HCT116 (cell line): ENCODE results near the gene WRAP53. TPM values are rescaled to one million over a fixed set of nuclear protein-coding genes. Genes with fewer than 3 reads are reported as not detected.

Source experiments
- ATAC-seq: fragments of 200-7000 bp; cut with Tn5 transposase; 2 replicates; pipeline ENCODE4 v1.9.1; 2020; ENCODE audit warnings: mild to moderate bottlenecking, moderate library complexity
- BruUV-seq: library from RNA; stranded (reverse); fragments of 400-500 nt; replicated peaks from 2 replicates; lab custom pipeline; 2021; lab: Mats Ljungman, UMichigan
- CTCF ChIA-PET: fragments of 300-600 bp; sonication (Branson Sonifier 250); formaldehyde crosslinking; loops from one replicate; lab custom pipeline; 2021; ENCODE audit warnings: antibody characterized with exemption; lab: Charles Lee
- POLR2A ChIA-PET: fragments of 300-600, 350-600 bp; sonication (Branson Sonifier 250); formaldehyde crosslinking; loops from one replicate; lab custom pipeline; 2021; ENCODE audit warnings: antibody characterized with exemption; lab: Charles Lee
- RAD21 ChIA-PET, 2 experiments: fragments of 300-600 bp; sonication (Branson Sonifier 250); formaldehyde crosslinking; loops; one replicate each; lab custom pipeline; 2023; ENCODE audit warnings: low total read pairs in 2 of 2; ENCODE audit not compliant: uncharacterized antibody in 2 of 2, unreplicated experiment in 2 of 2, low non-redundant PET in 1 of 2; lab: Charles Lee
- DNase-seq: peaks from one replicate; pipeline ENCODE4 v3.0.0-alpha.2; 2010; ENCODE audit warnings: low read depth, low spot score
- H2AFZ ChIP-seq: fragments of 200-600 bp; shearing (Covaris generic), sonication (generic); 2 replicates; pipeline ENCODE4 v1.6.1; 2017; ENCODE audit warnings: low read depth, mixed run types, mixed read lengths, antibody characterized with exemption, low read length; ENCODE audit not compliant: poor library complexity, severe bottlenecking
- H3K27ac ChIP-seq: 2 replicates; pipeline ENCODE4 v1.5.1; 2012; ENCODE audit warnings: low read depth, low read length
- H3K27me3 ChIP-seq: fragments of 200-600 bp; sonication (generic); 2 replicates; pipeline ENCODE4 v1.6.1; 2016; ENCODE audit warnings: mixed run types, low read length, mixed read lengths; ENCODE audit not compliant: insufficient read depth
- H3K36me3 ChIP-seq, 2 experiments: fragments of 200-500 bp in 1 of 2; fragments of 200-600 bp in 1 of 2; sonication (Bioruptor generic) in 1 of 2; sonication (generic) in 1 of 2; 2 replicates each; pipeline versions ENCODE4 v1.5.1 to v1.6.1; 2014 to 2016; ENCODE audit warnings: low read length in 2 of 2, inconsistent platforms in 1 of 2, mixed read lengths in 1 of 2, mixed run types in 1 of 2; ENCODE audit not compliant: insufficient read depth in 2 of 2, control insufficient read depth in 1 of 2
- H3K4me1 ChIP-seq, 2 experiments: fragments of 200-600 bp in 1 of 2; sonication (generic) in 1 of 2; 2 replicates each; pipeline versions ENCODE4 v1.5.1 to v1.6.1; 2012 to 2017; ENCODE audit warnings: low read length in 2 of 2, inconsistent platforms in 1 of 2, mild to moderate bottlenecking in 1 of 2, mixed read lengths in 1 of 2, mixed run types in 1 of 2, moderate library complexity in 1 of 2; ENCODE audit not compliant: insufficient read depth in 2 of 2, control insufficient read depth in 1 of 2
- H3K4me2 ChIP-seq: fragments of 200-600 bp; sonication (generic); 2 replicates; pipeline ENCODE4 v1.6.1; 2017; ENCODE audit warnings: mixed run types, low read length, mixed read lengths
- H3K4me3 ChIP-seq, 2 experiments: fragments of 200-600 bp in 1 of 2; sonication (generic) in 1 of 2; replicated peaks in 1 of 2; 2 replicates each; pipeline ENCODE4 v1.5.1; 2011 to 2016; ENCODE audit warnings: low read length in 2 of 2, control low read depth in 1 of 2, low read depth in 1 of 2, mild to moderate bottlenecking in 1 of 2, mixed read lengths in 1 of 2, mixed run types in 1 of 2
- H3K79me2 ChIP-seq: fragments of 200-600 bp; sonication (generic); 2 replicates; pipeline ENCODE4 v1.6.1; 2017; ENCODE audit warnings: mild to moderate bottlenecking, mixed run types, low read length, moderate library complexity, mixed read lengths; ENCODE audit not compliant: insufficient read depth
- H3K9ac ChIP-seq: fragments of 200-600 bp; sonication (generic); 2 replicates; pipeline ENCODE4 v1.6.1; 2016; ENCODE audit warnings: low read length, mixed read lengths
- H3K9me2 ChIP-seq: fragments of 200-600 bp; sonication (generic), shearing (Covaris generic); 2 replicates; pipeline ENCODE4 v1.6.1; 2017; ENCODE audit warnings: mixed run types, mild to moderate bottlenecking, moderate library complexity; ENCODE audit not compliant: insufficient read depth
- H3K9me3 ChIP-seq, 2 experiments: fragments of 200-500 bp in 1 of 2; fragments of 200-600 bp in 1 of 2; sonication (Bioruptor generic) in 1 of 2; sonication (generic) in 1 of 2; 2 replicates each; pipeline ENCODE4 v1.6.1; 2014 to 2017; ENCODE audit warnings: low read length in 2 of 2, mixed read lengths in 2 of 2, inconsistent platforms in 1 of 2, low read depth in 1 of 2, mild to moderate bottlenecking in 1 of 2, mixed run types in 1 of 2, moderate library complexity in 1 of 2; ENCODE audit not compliant: control insufficient read depth in 1 of 2, insufficient read depth in 1 of 2
- H4K20me1 ChIP-seq: fragments of 200-600 bp; sonication (generic), shearing (Covaris generic); 2 replicates; pipeline ENCODE4 v1.6.1; 2017; ENCODE audit warnings: mixed run types, mild to moderate bottlenecking, moderate library complexity; ENCODE audit not compliant: insufficient read depth
- ATF3 ChIP-seq: IDR thresholded peaks from 2 replicates; pipeline ENCODE4 v1.6.1; 2012
- EGR1 ChIP-seq: IDR thresholded peaks from 2 replicates; pipeline ENCODE4 v1.6.1; 2012; ENCODE audit warnings: low read depth
- EZH2 ChIP-seq: fragments of 200-600 bp; sonication (generic); IDR thresholded peaks from 2 replicates; pipeline ENCODE4 v1.6.1; 2017; ENCODE audit warnings: antibody characterized with exemption, mixed run types
- FOSL1 ChIP-seq: IDR thresholded peaks from 2 replicates; pipeline ENCODE4 v1.6.1; 2012; ENCODE audit warnings: low read depth
- JUND ChIP-seq: IDR thresholded peaks from 2 replicates; pipeline ENCODE4 v1.6.1; 2012
- MAX ChIP-seq: IDR thresholded peaks from 2 replicates; pipeline ENCODE4 v1.6.1; 2012
- POLR2A ChIP-seq: IDR thresholded peaks from 2 replicates; pipeline ENCODE4 v1.7.0; 2011; ENCODE audit warnings: borderline replicate concordance; ENCODE audit not compliant: insufficient read depth, insufficient read length; ENCODE audit errors: extremely low read depth
- RAD21 ChIP-seq: IDR thresholded peaks from 2 replicates; pipeline ENCODE4 v1.6.1; 2012; ENCODE audit warnings: low read depth, mild to moderate bottlenecking
- REST ChIP-seq: IDR thresholded peaks from 2 replicates; pipeline ENCODE4 v1.6.1; 2012; ENCODE audit warnings: low read depth
- SIN3A ChIP-seq: IDR thresholded peaks from 2 replicates; pipeline ENCODE4 v1.6.1; 2012; ENCODE audit warnings: low read depth
- SP1 ChIP-seq: IDR thresholded peaks from 2 replicates; pipeline ENCODE4 v1.6.1; 2012; ENCODE audit warnings: low read depth
- SRF ChIP-seq: IDR thresholded peaks from 2 replicates; pipeline ENCODE4 v1.6.1; 2012; ENCODE audit warnings: low read depth
- TCF7L2 ChIP-seq: IDR thresholded peaks from 2 replicates; pipeline ENCODE4 v1.7.0; 2011; ENCODE audit warnings: borderline replicate concordance, inconsistent platforms; ENCODE audit not compliant: insufficient read depth, insufficient read length; ENCODE audit errors: extremely low read depth
- ZBTB33 ChIP-seq: IDR thresholded peaks from 2 replicates; pipeline ENCODE4 v1.6.1; 2011; ENCODE audit warnings: mild to moderate bottlenecking, low read length, moderate library complexity; ENCODE audit not compliant: insufficient replicate concordance; ENCODE audit errors: extremely low read depth
- ZNF274 ChIP-seq: fragments of 200-500 bp; sonication (Bioruptor generic); IDR thresholded peaks from 2 replicates; pipeline ENCODE4 v1.6.1; 2014; ENCODE audit warnings: mild to moderate bottlenecking, low read depth, low read length, inconsistent platforms
- intact Hi-C: fragments of 100-400 bp; cut with micrococcal nuclease; formaldehyde crosslinking; loops from 2 replicates; pipeline ENCODE4 v1.10.0; 2022
- total RNA-seq: library from RNA; stranded (reverse); gene quantifications from one replicate; pipeline ENCODE4 v1.2.1, GENCODE V29; 2021; ENCODE audit not compliant: unreplicated experiment

Gene WRAP53
- total RNA-seq, 1 experiment from 2014 or later, result 28.8 TPM

GRCh38 chr17:7709031-7709430 is 20.8 kb downstream of the WRAP53 start:
- TF ChIP-seq POLR2A (no peak), ZNF274 (no peak), SP1 (no peak), FOSL1 (no peak), TCF7L2 (no peak), EZH2 (no peak), SIN3A (no peak)
- ATAC-seq (no peak), DNase-seq (no peak)
- Histone ChIP-seq H3K9ac (no peak overlapping the region), H3K9me2 (0 out of 2 replicates have a peak, but pooled peaks cover 3% of the 10 kb centered on the region), H3K4me3 (no peak overlapping the region), H3K79me2 (no peaks in the 10 kb centered on the region), H3K9me3 (no peaks in the 10 kb centered on the region), H3K4me1 (peaks cover 0 to 11% of the 10 kb centered on the region in 2 experiments; a peak in 1 of 4 replicates), H3K27ac (no peak overlapping the region), H3K27me3 (no peaks in the 10 kb centered on the region), H4K20me1 (no peaks in the 10 kb centered on the region), H3K36me3 (no peaks in the 10 kb centered on the region), H2AFZ (no peak overlapping the region), H3K4me2 (no peak overlapping the region)
- ChIA-PET CTCF (no interaction called here), RAD21 (no interaction called here), POLR2A (no interaction called here)
- intact Hi-C loops, result no loop called here
- BruUV-seq, result no TSS peak

GRCh38 chr17:7710301-7710700 is 22.0 kb downstream of the WRAP53 start:
- no TSS peak for BruUV-seq
- CTCF ChIA-PET, result interaction anchor here (0.9 kb wide), 1 partner anchor 23 kb away, joined by 3 read pairs; no protein-coding TSS in a partner anchor
- H3K9me2 ChIP-seq, result 0 out of 2 replicates have a peak, but pooled peaks cover 3% of the 10 kb centered on the region
- peaks cover 0 to 11% of the 10 kb centered on the region in 2 experiments; a peak in 1 of 4 replicates for H3K4me1 ChIP-seq
- H3K4me2 ChIP-seq, result no peak overlapping the region; the same call in 1 of the 2 replicates
- H3K27ac ChIP-seq, result no peak overlapping the region
- intact Hi-C loops, result no loop called here
- H3K36me3 ChIP-seq, result no peaks in the 10 kb centered on the region
- DNase-seq (no peak), ATAC-seq (no peak)
- H3K27me3 ChIP-seq, result no peaks in the 10 kb centered on the region
- RAD21 ChIA-PET, result no interaction called here
- POLR2A ChIA-PET, result no interaction called here
- no peak overlapping the region for H3K4me3 ChIP-seq
- no peaks in the 10 kb centered on the region for H3K79me2 ChIP-seq
- H3K9me3 ChIP-seq, result no peaks in the 10 kb centered on the region
- no peak overlapping the region for H3K9ac ChIP-seq
- H4K20me1 ChIP-seq, result no peaks in the 10 kb centered on the region
- H2AFZ ChIP-seq, result no peak overlapping the region
- TF ChIP-seq ZBTB33, result no peak
- TF ChIP-seq ATF3, result no peak
- TF ChIP-seq POLR2A, result no peak
- TF ChIP-seq TCF7L2, result no peak
- no peak for TF ChIP-seq SIN3A
- TF ChIP-seq SP1, result no peak
- TF ChIP-seq EGR1, result no peak
- no peak for TF ChIP-seq RAD21
- TF ChIP-seq ZNF274, result no peak
- no peak for TF ChIP-seq SRF
- TF ChIP-seq REST, result no peak
- no peak for TF ChIP-seq JUND
- no peak for TF ChIP-seq MAX
